ENCODE results near the gene MYO1D. TPM values are rescaled to one million over a fixed set of nuclear protein-coding genes. Genes with fewer than 3 reads are reported as not detected.

Gene MYO1D
- total and polyA plus RNA-seq, 7 donors: 6.2 to 184 (median 21.6) TPM

DNA sequence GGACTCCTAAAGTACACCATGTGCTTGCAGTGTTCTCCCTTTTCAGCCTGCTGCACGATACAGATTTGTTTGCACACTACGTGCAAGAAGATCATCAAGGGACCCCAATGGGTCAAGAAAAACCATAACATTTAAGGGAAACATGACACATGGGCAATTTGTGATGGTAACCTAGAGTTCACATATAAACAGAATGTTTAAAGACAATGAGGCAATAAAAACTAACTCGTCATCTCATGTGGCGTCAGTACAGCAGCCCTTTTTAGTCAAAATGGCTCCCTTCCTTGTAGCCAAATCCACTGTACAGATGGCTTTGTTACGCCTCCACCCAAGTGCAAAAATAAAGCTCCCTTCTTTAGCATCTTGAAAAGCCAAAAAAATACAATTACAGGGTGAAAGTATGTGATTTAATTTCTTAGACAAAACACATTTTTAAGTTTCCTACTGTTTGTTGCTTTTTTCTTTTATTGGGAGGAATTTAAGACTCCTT, 216.4 kb downstream of the MYO1D start:
- H3K4me3 ChIP-seq: no peak overlapping the region
- no peak overlapping the region for H3K27ac ChIP-seq
- 79 to 80% methylated on average over 5 of the region's 5 CpGs for WGBS, 2 donors
- H3K36me3 ChIP-seq: no peaks in the 10 kb centered on the region
- no peaks in the 10 kb centered on the region for H3K9me3 ChIP-seq
- DNase-seq: no peak
- H3K27me3 ChIP-seq: no peaks in the 10 kb centered on the region
- H3K4me1 ChIP-seq: no peaks in the 10 kb centered on the region
- no peak for TF ChIP-seq POLR2AphosphoS5 (IDR thresholded peaks at IDR 0.05)
- TF ChIP-seq EP300 (IDR thresholded peaks at IDR 0.05): no peak
- TF ChIP-seq, protein P1, sequence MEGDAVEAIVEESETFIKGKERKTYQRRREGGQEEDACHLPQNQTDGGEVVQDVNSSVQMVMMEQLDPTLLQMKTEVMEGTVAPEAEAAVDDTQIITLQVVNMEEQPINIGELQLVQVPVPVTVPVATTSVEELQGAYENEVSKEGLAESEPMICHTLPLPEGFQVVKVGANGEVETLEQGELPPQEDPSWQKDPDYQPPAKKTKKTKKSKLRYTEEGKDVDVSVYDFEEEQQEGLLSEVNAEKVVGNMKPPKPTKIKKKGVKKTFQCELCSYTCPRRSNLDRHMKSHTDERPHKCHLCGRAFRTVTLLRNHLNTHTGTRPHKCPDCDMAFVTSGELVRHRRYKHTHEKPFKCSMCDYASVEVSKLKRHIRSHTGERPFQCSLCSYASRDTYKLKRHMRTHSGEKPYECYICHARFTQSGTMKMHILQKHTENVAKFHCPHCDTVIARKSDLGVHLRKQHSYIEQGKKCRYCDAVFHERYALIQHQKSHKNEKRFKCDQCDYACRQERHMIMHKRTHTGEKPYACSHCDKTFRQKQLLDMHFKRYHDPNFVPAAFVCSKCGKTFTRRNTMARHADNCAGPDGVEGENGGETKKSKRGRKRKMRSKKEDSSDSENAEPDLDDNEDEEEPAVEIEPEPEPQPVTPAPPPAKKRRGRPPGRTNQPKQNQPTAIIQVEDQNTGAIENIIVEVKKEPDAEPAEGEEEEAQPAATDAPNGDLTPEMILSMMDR (IDR thresholded peaks at IDR 0.05): no peak
- TF ChIP-seq POLR2A (IDR thresholded peaks at IDR 0.05): no peak
- intact Hi-C loops (cut with DNase I): no loop called here

- intact Hi-C loops (cut with DNase I): loop anchor here (5.0 kb wide), 1 partner anchor 98 kb away; no protein-coding TSS in a partner anchor
- no peaks in the 10 kb centered on the region for H3K27me3 ChIP-seq
- H3K9me3 ChIP-seq: no peaks in the 10 kb centered on the region
- no peak overlapping the region for H3K27ac ChIP-seq
- H3K4me3 ChIP-seq: no peak overlapping the region
- DNase-seq: peak; percentile 71
- H3K4me1 ChIP-seq: no peaks in the 10 kb centered on the region
- 23 to 30% methylated on average over 5 of the region's 5 CpGs for WGBS, 2 donors
- H3K36me3 ChIP-seq: no peaks in the 10 kb centered on the region
- TF ChIP-seq, protein P1 (IDR thresholded peaks at IDR 0.05): peak; percentile 8 to 86 (median 72)
- TF ChIP-seq POLR2AphosphoS5 (IDR thresholded peaks at IDR 0.05): no peak
Measured at GRCh38 chr17:32659419-32659842, 217.5 kb downstream of the MYO1D start.

- Histone ChIP-seq H3K4me1 (no peaks in the 10 kb centered on the region), H3K27ac (no peak overlapping the region), H3K9me3 (no peaks in the 10 kb centered on the region), H3K27me3 (no peaks in the 10 kb centered on the region), H3K36me3 (peaks cover 0 to 3% (median 0%) of the 10 kb centered on the region in 4 donors), H3K4me3 (no peak overlapping the region)
- TF ChIP-seq POLR2AphosphoS5 (IDR thresholded peaks at IDR 0.05) (no peak), EP300 (IDR thresholded peaks at IDR 0.05) (no peak), POLR2A (IDR thresholded peaks at IDR 0.05) (no peak)
- TF ChIP-seq, protein P1 (IDR thresholded peaks at IDR 0.05): no peak
- intact Hi-C loops (cut with DNase I): loop anchor here (5.0 kb wide), 1 partner anchor 99 kb away; no protein-coding TSS in a partner anchor
- 78 to 79% methylated on average over 23 of the region's 23 CpGs for WGBS, 2 donors
- DNase-seq: no peak
Measured at GRCh38 chr17:32658470-32659418, 218.2 kb downstream of the MYO1D start.

GRCh38 chr17:32656886-32657285, 220.0 kb downstream of the MYO1D start:
- no peaks in the 10 kb centered on the region for H3K27me3 ChIP-seq
- no peak overlapping the region for H3K4me3 ChIP-seq
- WGBS, 2 donors: 31 to 61% methylated on average over 1 of the region's 1 CpG
- no peaks in the 10 kb centered on the region for H3K4me1 ChIP-seq
- DNase-seq: no peak
- no peaks in the 10 kb centered on the region for H3K9me3 ChIP-seq
- no peak overlapping the region for H3K27ac ChIP-seq
- peaks cover 0 to 9% (median 0%) of the 10 kb centered on the region in 4 donors for H3K36me3 ChIP-seq
- no peak for TF ChIP-seq EP300 (IDR thresholded peaks at IDR 0.05)
- TF ChIP-seq, protein P1 (IDR thresholded peaks at IDR 0.05): no peak
- no peak for TF ChIP-seq POLR2AphosphoS5 (IDR thresholded peaks at IDR 0.05)
- intact Hi-C loops (cut with DNase I): loop anchor here (5.0 kb wide), 1 partner anchor 100 kb away; no protein-coding TSS in a partner anchor
